Spleen (tissue), 7 donors: ENCODE results near the gene USP10.

Experiments
- CTCF ChIP-seq, 11 experiments: fragments of 200-600 bp in 7 of 11; fragments of 450-650 bp in 4 of 11; sonication (generic) in 4 of 11; IDR thresholded peaks in 8 of 11; conservative IDR thresholded peaks in 3 of 11; 1 replicate in 7 of 11; 2 replicates in 4 of 11; pipeline versions ENCODE4 v1.4.0 to v1.8.0; 2016 to 2021; ENCODE audit warnings: antibody characterized with exemption in 11 of 11, inconsistent platforms in 4 of 11, mild to moderate bottlenecking in 1 of 11
- POLR2A ChIP-seq, 3 donors: fragments of 450-650 bp; IDR thresholded peaks; one replicate each; pipeline ENCODE4 v1.5.1; 2017; ENCODE audit warnings: antibody characterized with exemption in 3 of 3, mild to moderate bottlenecking in 1 of 3
- donor health status: DM: no; HTN: no; CAD: no; lungs with moderate emphysema.
- donor health status: DM: no; HTN: no; CAD: no.
- donor health status: DM: no; HTN: no; CAD: no.

- TF ChIP-seq POLR2A (IDR thresholded peaks at IDR 0.05) (no peak), CTCF (IDR thresholded peaks at IDR 0.05 in 8 of 11, conservative IDR thresholded peaks at IDR 0.05 in 3 of 11) (no peak)
These were observed 75.5 kb downstream of the USP10 start for GRCh38 chr16:84775262-84775810.
